ENCODE results near the gene FRS3.

FRS3 gene

DNA sequence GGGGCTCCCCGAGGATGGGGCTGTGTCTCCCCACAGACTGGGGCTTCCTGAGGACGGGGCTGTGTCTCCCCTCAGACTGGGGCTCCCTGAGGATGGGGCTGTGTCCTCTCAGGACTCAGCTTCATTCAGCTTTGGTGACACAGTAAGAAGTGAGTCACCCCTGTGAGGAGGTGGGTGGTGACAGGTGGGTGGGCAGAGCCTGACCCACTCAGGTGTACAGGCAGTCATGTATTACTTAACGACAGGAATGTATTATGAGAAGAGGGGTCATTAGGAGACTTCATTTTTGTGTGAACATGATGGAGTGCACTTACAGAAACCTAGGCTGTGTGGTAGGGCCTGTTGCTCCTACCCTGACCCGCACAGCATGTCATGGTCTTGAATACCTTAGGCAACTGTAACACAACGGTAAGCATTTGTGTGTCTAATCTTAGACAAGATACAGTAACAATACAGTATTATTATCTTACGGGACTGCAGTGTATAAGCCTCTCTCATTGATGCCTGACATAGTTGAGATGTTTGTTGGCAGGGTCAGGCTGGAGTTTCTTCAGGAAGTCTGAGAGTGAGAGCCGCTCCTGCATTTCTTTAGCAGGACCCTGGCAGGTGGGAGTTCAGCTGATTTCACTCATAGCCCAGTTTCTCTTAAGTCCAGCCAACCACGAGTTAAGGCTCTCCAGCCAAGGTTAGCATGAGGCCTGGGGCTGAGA is 21.6 kb downstream of the FRS3 start:
- Histone ChIP-seq H3K9me3 (ENCODE audit: control insufficient read depth, insufficient read depth, low read depth, low read length) (no peaks in the 10 kb centered on the region), H3K4me1 (ENCODE audit: control insufficient read depth, insufficient read depth, low read length) (no peaks in the 10 kb centered on the region), H3K27ac (ENCODE audit: extremely low read depth, low read depth, low read length) (no peak overlapping the region), H3K36me3 (ENCODE audit: control insufficient read depth in 2 of 2, insufficient read depth in 1 of 2, low read length in 2 of 2) (no peaks in the 10 kb centered on the region), H3K4me3 (ENCODE audit: low read depth, low read length) (no peak overlapping the region)
- POLR2A ChIA-PET: no interaction called here
- CTCF ChIA-PET: interaction anchor here (0.7 kb wide), 1 partner anchor 163 kb away, joined by 4 read pairs; the partner anchor contains the start of gene MED20
- TF ChIP-seq EGR2 (tag by site-specific recombination; IDR thresholded peaks at IDR 0.05; ENCODE audit: low read depth) (peak; percentile 86), ZNF211 (tag by site-specific recombination; IDR thresholded peaks at IDR 0.05; ENCODE audit: low read depth) (no peak), SCRT2 (tag by site-specific recombination; IDR thresholded peaks at IDR 0.05) (peak; percentile 75), ZNF280D (tag by site-specific recombination; IDR thresholded peaks at IDR 0.05) (no peak), ZFHX2 (tag by site-specific recombination; conservative IDR thresholded peaks at IDR 0.05) (peak; percentile 83)

DNA sequence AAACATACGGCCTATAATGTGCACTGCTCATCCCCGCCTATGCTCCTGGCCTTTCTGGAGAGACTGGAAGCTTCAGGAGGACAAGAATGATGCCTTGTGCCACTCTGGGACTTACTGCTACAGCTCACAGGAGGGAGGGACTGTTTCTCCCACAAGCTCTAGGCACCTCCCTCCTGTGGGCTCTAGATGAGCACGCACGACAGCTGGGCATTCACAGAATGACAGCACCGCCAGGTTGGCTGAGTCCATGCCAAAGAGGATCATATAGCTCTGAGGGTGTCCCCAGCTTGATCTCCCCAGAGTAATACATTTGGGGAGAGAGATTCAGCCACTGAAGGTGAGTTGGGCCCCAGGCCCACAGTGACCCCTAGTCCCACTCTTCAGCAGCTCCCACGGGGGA is 22.4 kb downstream of the FRS3 start:
- Histone ChIP-seq H3K27ac (ENCODE audit: extremely low read depth, low read depth, low read length) (no peak overlapping the region), H3K9me3 (ENCODE audit: control insufficient read depth, insufficient read depth, low read depth, low read length) (no peaks in the 10 kb centered on the region), H3K4me1 (ENCODE audit: control insufficient read depth, insufficient read depth, low read length) (no peaks in the 10 kb centered on the region), H3K36me3 (ENCODE audit: control insufficient read depth in 2 of 2, insufficient read depth in 1 of 2, low read length in 2 of 2) (no peaks in the 10 kb centered on the region), H3K4me3 (ENCODE audit: low read depth, low read length) (no peak overlapping the region)
- TF ChIP-seq ZNF560 (tag by site-specific recombination; IDR thresholded peaks at IDR 0.05; ENCODE audit: borderline replicate concordance): no peak
- TF ChIP-seq FEZF1 (tag by site-specific recombination; IDR thresholded peaks at IDR 0.05): no peak
- no peak for TF ChIP-seq ZNF48 (tag by site-specific recombination; IDR thresholded peaks at IDR 0.05)
- TF ChIP-seq ZSCAN5A (tag by site-specific recombination; IDR thresholded peaks at IDR 0.05): no peak
- TF ChIP-seq ZNF658 (tag by site-specific recombination; IDR thresholded peaks at IDR 0.05): no peak
- TF ChIP-seq, protein P1, sequence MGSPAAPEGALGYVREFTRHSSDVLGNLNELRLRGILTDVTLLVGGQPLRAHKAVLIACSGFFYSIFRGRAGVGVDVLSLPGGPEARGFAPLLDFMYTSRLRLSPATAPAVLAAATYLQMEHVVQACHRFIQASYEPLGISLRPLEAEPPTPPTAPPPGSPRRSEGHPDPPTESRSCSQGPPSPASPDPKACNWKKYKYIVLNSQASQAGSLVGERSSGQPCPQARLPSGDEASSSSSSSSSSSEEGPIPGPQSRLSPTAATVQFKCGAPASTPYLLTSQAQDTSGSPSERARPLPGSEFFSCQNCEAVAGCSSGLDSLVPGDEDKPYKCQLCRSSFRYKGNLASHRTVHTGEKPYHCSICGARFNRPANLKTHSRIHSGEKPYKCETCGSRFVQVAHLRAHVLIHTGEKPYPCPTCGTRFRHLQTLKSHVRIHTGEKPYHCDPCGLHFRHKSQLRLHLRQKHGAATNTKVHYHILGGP (tag by site-specific recombination; IDR thresholded peaks at IDR 0.05): no peak
- CTCF ChIA-PET: no interaction called here
- POLR2A ChIA-PET: no interaction called here

- CTCF ChIA-PET: interaction anchor here (0.6 kb wide), 2 partner anchors 31 to 165 kb away, joined by 3 to 4 read pairs; partner anchors contain the start of genes BYSL and MED20
- POLR2A ChIA-PET: no interaction called here
- no peak for TF ChIP-seq SALL2 (tag by site-specific recombination; IDR thresholded peaks at IDR 0.05; ENCODE audit: borderline replicate concordance)
- TF ChIP-seq SCRT2 (tag by site-specific recombination; IDR thresholded peaks at IDR 0.05): no peak
- TF ChIP-seq GLI2 (tag by site-specific recombination; IDR thresholded peaks at IDR 0.05; ENCODE audit: borderline replicate concordance, low read depth): no peak
- TF ChIP-seq ZIC2 (tag by site-specific recombination; IDR thresholded peaks at IDR 0.05): peak; percentile 52; the same call in 1 of the 2 replicates
- TF ChIP-seq ZEB2 (tag by site-specific recombination; IDR thresholded peaks at IDR 0.05): no peak
- TF ChIP-seq ZNF391 (tag by site-specific recombination; IDR thresholded peaks at IDR 0.05; ENCODE audit: borderline replicate concordance, low read depth): no peak
- TF ChIP-seq ZNF701 (tag by site-specific recombination; IDR thresholded peaks at IDR 0.05): no peak
- no peak for TF ChIP-seq ZNF211 (tag by site-specific recombination; IDR thresholded peaks at IDR 0.05; ENCODE audit: low read depth)
Measured at GRCh38 chr6:41756354-41756753, 23.3 kb downstream of the FRS3 start.

More at GRCh38 chr6:41756354-41756753, 23.3 kb downstream of the FRS3 start:
- H3K27ac ChIP-seq (ENCODE audit: extremely low read depth, low read depth, low read length): no peak overlapping the region
- H3K36me3 ChIP-seq (ENCODE audit: control insufficient read depth in 2 of 2, insufficient read depth in 1 of 2, low read length in 2 of 2): no peaks in the 10 kb centered on the region
- H3K4me1 ChIP-seq (ENCODE audit: control insufficient read depth, insufficient read depth, low read length): no peaks in the 10 kb centered on the region
- H3K9me3 ChIP-seq (ENCODE audit: control insufficient read depth, insufficient read depth, low read depth, low read length): no peaks in the 10 kb centered on the region
- no peak overlapping the region for H3K4me3 ChIP-seq (ENCODE audit: low read depth, low read length)
